ENCODE data around the gene TUBB2A. TPM values are rescaled to one million over a fixed set of nuclear protein-coding genes. Genes with fewer than 3 reads are reported as not detected.

TUBB2A gene
- total and polyA plus RNA-seq, 10 of the 15 experiments (the other 5 are each of a cell fraction or from before 2014, with no cell fraction given) = 2.2 to 49.5 (median 31.3) TPM

DNA sequence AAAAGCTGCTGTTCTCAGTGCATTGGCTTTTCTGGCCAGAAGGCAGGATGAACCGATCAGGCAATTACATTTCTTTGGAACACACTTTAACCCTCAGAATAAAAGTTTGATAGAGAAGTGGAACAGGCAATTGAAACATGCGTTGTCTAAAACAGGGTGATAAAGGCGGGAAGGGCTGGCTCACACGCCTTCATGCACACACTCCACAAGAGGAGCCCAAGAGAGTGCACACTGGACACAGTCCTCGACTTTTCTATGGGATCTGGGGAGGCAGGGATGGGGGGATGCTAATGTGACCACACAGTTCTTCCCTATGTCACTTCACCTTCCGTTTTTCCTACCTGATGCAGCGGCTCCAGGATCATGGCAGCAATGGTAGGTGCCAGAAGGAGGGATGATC lies 30.9 kb upstream of the TUBB2A start:
- ATAC-seq (no peak), FAIRE-seq (no peak), DNase-seq (ENCODE audit: low read depth, low spot score) (no peak)
- Histone ChIP-seq H3K4me3 (no peak overlapping the region), H3K9me3 (replicated peaks; ENCODE audit: control insufficient read depth, insufficient read depth, low read length) (no peaks in the 10 kb centered on the region), H3K9ac (ENCODE audit: control insufficient read depth, insufficient read depth, low read length) (no peak overlapping the region), H3K4me1 (ENCODE audit: control insufficient read depth, insufficient read depth, low read length) (peaks cover 15% of the 10 kb centered on the region), H3K79me2 (ENCODE audit: control insufficient read depth, insufficient read depth, low read length) (no peaks in the 10 kb centered on the region), H3K27ac (ENCODE audit: control insufficient read depth, insufficient read depth) (no peak overlapping the region), H3K27me3 (replicated peaks in 1 of 2; ENCODE audit: control insufficient read depth in 2 of 2, insufficient read depth in 2 of 2, low read length in 1 of 2) (no peaks in the 10 kb centered on the region; a peak in 1 of 4 replicates), H2AFZ (ENCODE audit: control insufficient read depth, low read depth, low read length) (no peak overlapping the region), H3K36me3 (ENCODE audit: control insufficient read depth in 2 of 2, insufficient read depth in 2 of 2, low read length in 1 of 2) (no peaks in the 10 kb centered on the region), H4K20me1 (ENCODE audit: control insufficient read depth, insufficient read depth) (no peaks in the 10 kb centered on the region), H3K4me2 (ENCODE audit: control insufficient read depth, insufficient read depth) (no peak overlapping the region)
- ChIA-PET CTCF (interaction anchor here (1.6 kb wide), 1 partner anchor 21 kb away, joined by 3 read pairs; no protein-coding TSS in a partner anchor), RAD21 (ENCODE audit: unreplicated experiment) (interaction anchor here (1.1 kb wide), 1 partner anchor 27 kb away, joined by 3 read pairs; no protein-coding TSS in a partner anchor), POLR2A (no interaction called here), SMC1A (ENCODE audit: uncharacterized antibody, unreplicated experiment) (interaction anchor here (0.7 kb wide), 1 partner anchor 15 kb away, joined by 3 read pairs; no protein-coding TSS in a partner anchor)
- no TSS peak for BruUV-seq (replicated peaks)
- intact Hi-C loops (cut with micrococcal nuclease; ENCODE audit: unreplicated experiment) (no loop called here), in situ Hi-C loops (cut with MboI) (no loop called here)
- TF ChIP-seq ZNF622 (IDR thresholded peaks at IDR 0.05) (no peak), GABPA (IDR thresholded peaks at IDR 0.05; ENCODE audit: low read depth) (no peak), CHD4 (IDR thresholded peaks at IDR 0.05) (no peak), SPI1 (IDR thresholded peaks at IDR 0.05; ENCODE audit: borderline replicate concordance, insufficient read depth, low read depth, low read length) (no peak), ZSCAN29 (IDR thresholded peaks at IDR 0.05) (no peak), DPF2 (IDR thresholded peaks at IDR 0.05) (no peak), MAX (IDR thresholded peaks at IDR 0.05; ENCODE audit: low read depth, low read length) (no peak), PRDM15 (CRISPR knock-in tag; IDR thresholded peaks at IDR 0.05) (no peak), NR2C2 (IDR thresholded peaks at IDR 0.05; ENCODE audit: borderline replicate concordance, control insufficient read depth, insufficient read length, low read depth) (no peak), ATF7 (IDR thresholded peaks at IDR 0.05; ENCODE audit: low read depth) (no peak), MTA3 (IDR thresholded peaks at IDR 0.05; ENCODE audit: borderline replicate concordance, low read length) (no peak), HDAC6 (IDR thresholded peaks at IDR 0.05; ENCODE audit: unreplicated experiment) (no peak), HDGF (IDR thresholded peaks at IDR 0.05) (no peak), CBX5 (IDR thresholded peaks at IDR 0.05; ENCODE audit: low read depth) (no peak)
- TF ChIP-seq, protein P1, sequence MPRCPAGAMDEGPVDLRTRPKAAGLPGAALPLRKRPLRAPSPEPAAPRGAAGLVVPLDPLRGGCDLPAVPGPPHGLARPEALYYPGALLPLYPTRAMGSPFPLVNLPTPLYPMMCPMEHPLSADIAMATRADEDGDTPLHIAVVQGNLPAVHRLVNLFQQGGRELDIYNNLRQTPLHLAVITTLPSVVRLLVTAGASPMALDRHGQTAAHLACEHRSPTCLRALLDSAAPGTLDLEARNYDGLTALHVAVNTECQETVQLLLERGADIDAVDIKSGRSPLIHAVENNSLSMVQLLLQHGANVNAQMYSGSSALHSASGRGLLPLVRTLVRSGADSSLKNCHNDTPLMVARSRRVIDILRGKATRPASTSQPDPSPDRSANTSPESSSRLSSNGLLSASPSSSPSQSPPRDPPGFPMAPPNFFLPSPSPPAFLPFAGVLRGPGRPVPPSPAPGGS (IDR thresholded peaks at IDR 0.05; ENCODE audit: borderline replicate concordance, insufficient read depth, low read depth, low read length, poor library complexity, severe bottlenecking) = no peak
- TF ChIP-seq, protein P2, sequence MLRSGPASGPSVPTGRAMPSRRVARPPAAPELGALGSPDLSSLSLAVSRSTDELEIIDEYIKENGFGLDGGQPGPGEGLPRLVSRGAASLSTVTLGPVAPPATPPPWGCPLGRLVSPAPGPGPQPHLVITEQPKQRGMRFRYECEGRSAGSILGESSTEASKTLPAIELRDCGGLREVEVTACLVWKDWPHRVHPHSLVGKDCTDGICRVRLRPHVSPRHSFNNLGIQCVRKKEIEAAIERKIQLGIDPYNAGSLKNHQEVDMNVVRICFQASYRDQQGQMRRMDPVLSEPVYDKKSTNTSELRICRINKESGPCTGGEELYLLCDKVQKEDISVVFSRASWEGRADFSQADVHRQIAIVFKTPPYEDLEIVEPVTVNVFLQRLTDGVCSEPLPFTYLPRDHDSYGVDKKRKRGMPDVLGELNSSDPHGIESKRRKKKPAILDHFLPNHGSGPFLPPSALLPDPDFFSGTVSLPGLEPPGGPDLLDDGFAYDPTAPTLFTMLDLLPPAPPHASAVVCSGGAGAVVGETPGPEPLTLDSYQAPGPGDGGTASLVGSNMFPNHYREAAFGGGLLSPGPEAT (IDR thresholded peaks at IDR 0.05; ENCODE audit: low read depth) = no peak
- TF ChIP-seq, protein P3, sequence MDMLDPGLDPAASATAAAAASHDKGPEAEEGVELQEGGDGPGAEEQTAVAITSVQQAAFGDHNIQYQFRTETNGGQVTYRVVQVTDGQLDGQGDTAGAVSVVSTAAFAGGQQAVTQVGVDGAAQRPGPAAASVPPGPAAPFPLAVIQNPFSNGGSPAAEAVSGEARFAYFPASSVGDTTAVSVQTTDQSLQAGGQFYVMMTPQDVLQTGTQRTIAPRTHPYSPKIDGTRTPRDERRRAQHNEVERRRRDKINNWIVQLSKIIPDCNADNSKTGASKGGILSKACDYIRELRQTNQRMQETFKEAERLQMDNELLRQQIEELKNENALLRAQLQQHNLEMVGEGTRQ (IDR thresholded peaks at IDR 0.05; ENCODE audit: borderline replicate concordance, low read depth, low read length) = no peak
- WGBS (ENCODE audit: insufficient coverage, insufficient replicate concordance, low lambda C conversion rate, missing lambda C conversion rate) = 46% methylated on average over 7 of the region's 7 CpGs

All from GM12878 (cell line).